Measurements from ENCODE around the gene APPBP2. TPM values are rescaled to one million over a fixed set of nuclear protein-coding genes. Genes with fewer than 3 reads are reported as not detected.

The APPBP2 gene
- polyA plus RNA-seq, 3 donors = 6.4 to 14.7 (median 10.4) TPM

DNA sequence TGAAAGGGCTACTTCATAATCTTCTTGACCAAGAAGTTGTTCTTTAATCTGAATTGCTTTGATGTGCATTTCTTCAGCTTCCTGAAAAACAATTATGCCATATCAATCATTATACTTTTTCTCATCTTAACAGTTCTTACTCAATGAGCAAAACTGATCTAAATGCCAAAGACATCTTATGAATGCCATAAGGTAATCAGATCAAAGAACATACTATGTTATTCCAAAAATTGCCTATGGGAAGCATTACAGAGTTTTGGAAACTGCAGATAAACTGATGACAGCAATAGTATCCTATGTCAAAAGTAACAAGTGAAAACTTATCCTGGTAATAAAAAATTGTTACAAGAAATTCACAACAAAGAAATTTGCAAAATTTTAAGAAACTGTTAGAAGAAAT, 74.1 kb downstream of the APPBP2 start:
- no peaks in the 10 kb centered on the region for H4K20me1 ChIP-seq (ENCODE audit: insufficient read depth, low read length)
- H3K79me2 ChIP-seq (ENCODE audit: insufficient read depth, low read length) = no peaks in the 10 kb centered on the region
- H2AFZ ChIP-seq (ENCODE audit: insufficient read depth, low read depth, low read length, poor library complexity, severe bottlenecking) = no peak overlapping the region
- TF ChIP-seq, protein P1, sequence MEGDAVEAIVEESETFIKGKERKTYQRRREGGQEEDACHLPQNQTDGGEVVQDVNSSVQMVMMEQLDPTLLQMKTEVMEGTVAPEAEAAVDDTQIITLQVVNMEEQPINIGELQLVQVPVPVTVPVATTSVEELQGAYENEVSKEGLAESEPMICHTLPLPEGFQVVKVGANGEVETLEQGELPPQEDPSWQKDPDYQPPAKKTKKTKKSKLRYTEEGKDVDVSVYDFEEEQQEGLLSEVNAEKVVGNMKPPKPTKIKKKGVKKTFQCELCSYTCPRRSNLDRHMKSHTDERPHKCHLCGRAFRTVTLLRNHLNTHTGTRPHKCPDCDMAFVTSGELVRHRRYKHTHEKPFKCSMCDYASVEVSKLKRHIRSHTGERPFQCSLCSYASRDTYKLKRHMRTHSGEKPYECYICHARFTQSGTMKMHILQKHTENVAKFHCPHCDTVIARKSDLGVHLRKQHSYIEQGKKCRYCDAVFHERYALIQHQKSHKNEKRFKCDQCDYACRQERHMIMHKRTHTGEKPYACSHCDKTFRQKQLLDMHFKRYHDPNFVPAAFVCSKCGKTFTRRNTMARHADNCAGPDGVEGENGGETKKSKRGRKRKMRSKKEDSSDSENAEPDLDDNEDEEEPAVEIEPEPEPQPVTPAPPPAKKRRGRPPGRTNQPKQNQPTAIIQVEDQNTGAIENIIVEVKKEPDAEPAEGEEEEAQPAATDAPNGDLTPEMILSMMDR (IDR thresholded peaks at IDR 0.05) = no peak
- no peaks in the 10 kb centered on the region for H3K4me1 Mint-ChIP-seq
- peaks cover 70 to 86% of the 10 kb centered on the region in 2 donors for H3K36me3 Mint-ChIP-seq
- peaks cover 63 to 97% of the 10 kb centered on the region in 2 donors for H3K36me3 ChIP-seq (replicated peaks in 1 of 2; ENCODE audit: control insufficient read depth in 1 of 2, insufficient read depth in 2 of 2, low read length in 2 of 2)
- H3K9me3 Mint-ChIP-seq = no peaks in the 10 kb centered on the region
- DNase-seq = no peak
- no peak overlapping the region for H3K4me3 Mint-ChIP-seq
- no peaks in the 10 kb centered on the region for H3K4me1 ChIP-seq (ENCODE audit: control insufficient read depth in 1 of 2, insufficient read depth in 2 of 2, low read length in 2 of 2)
- no peaks in the 10 kb centered on the region for H3K27me3 ChIP-seq (ENCODE audit: control insufficient read depth in 2 of 2, insufficient read depth in 2 of 2, low read length in 2 of 2)
- no peak overlapping the region for H3K4me3 ChIP-seq (replicated peaks in 1 of 3; ENCODE audit: low read depth in 2 of 3, low read length in 3 of 3)
- no peaks in the 10 kb centered on the region for H3K9me3 ChIP-seq (replicated peaks in 1 of 2; ENCODE audit: control insufficient read depth in 1 of 2, insufficient read depth in 1 of 2, low read length in 2 of 2)
- no peak overlapping the region for H3K27ac Mint-ChIP-seq
- no peak overlapping the region for H3K9ac ChIP-seq (ENCODE audit: insufficient read depth, low read length, poor library complexity, severe bottlenecking)
- H3K27ac ChIP-seq (ENCODE audit: low read depth in 1 of 2, low read length in 2 of 2) = no peak overlapping the region
- peaks cover 0 to 2% (median 0%) of the 10 kb centered on the region in 3 donors for H3K27me3 Mint-ChIP-seq (ENCODE audit: low read depth in 3 of 3)
- no peak overlapping the region for H3K4me2 ChIP-seq (replicated peaks; ENCODE audit: extremely low read depth, low read length, poor library complexity, severe bottlenecking)
- intact Hi-C loops (cut with micrococcal nuclease) = no loop called here

DNA sequence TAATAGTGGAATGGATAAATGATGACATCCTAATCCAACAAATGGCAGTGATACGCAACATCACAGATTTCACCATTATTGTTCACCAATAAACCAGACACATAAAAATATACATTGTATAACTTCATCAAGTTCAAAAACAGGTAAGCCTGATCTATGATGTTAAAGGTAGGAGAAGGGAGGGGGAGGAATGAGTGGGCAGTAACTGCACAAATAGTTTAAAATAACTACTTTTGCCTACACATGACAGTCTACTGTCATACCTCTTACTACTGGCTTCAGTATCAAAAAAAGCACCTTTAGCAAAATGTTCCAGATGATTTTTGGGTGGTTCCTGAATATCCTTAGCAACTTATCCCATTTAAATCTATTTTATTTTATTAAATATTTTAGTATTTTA, 75.0 kb downstream of the APPBP2 start:
- Histone ChIP-seq H3K27ac (ENCODE audit: low read depth in 1 of 2, low read length in 2 of 2) (no peak overlapping the region), H3K27me3 (ENCODE audit: control insufficient read depth in 2 of 2, insufficient read depth in 2 of 2, low read length in 2 of 2) (no peaks in the 10 kb centered on the region), H3K79me2 (ENCODE audit: insufficient read depth, low read length) (no peaks in the 10 kb centered on the region), H3K9ac (ENCODE audit: insufficient read depth, low read length, poor library complexity, severe bottlenecking) (no peak overlapping the region), H3K4me1 (ENCODE audit: control insufficient read depth in 1 of 2, insufficient read depth in 2 of 2, low read length in 2 of 2) (no peaks in the 10 kb centered on the region), H4K20me1 (ENCODE audit: insufficient read depth, low read length) (no peaks in the 10 kb centered on the region), H3K4me3 (replicated peaks in 1 of 3; ENCODE audit: low read depth in 2 of 3, low read length in 3 of 3) (no peak overlapping the region), H3K9me3 (replicated peaks in 1 of 2; ENCODE audit: control insufficient read depth in 1 of 2, insufficient read depth in 1 of 2, low read length in 2 of 2) (no peaks in the 10 kb centered on the region), H3K36me3 (replicated peaks in 1 of 2; ENCODE audit: control insufficient read depth in 1 of 2, insufficient read depth in 2 of 2, low read length in 2 of 2) (peaks cover 64 to 97% of the 10 kb centered on the region in 2 donors), H2AFZ (ENCODE audit: insufficient read depth, low read depth, low read length, poor library complexity, severe bottlenecking) (no peak overlapping the region), H3K4me2 (replicated peaks; ENCODE audit: extremely low read depth, low read length, poor library complexity, severe bottlenecking) (no peak overlapping the region)
- DNase-seq = no peak
- H3K4me3 Mint-ChIP-seq = no peak overlapping the region
- H3K27me3 Mint-ChIP-seq (ENCODE audit: low read depth in 3 of 3) = peaks cover 0 to 2% (median 0%) of the 10 kb centered on the region in 3 donors
- TF ChIP-seq, protein P1 (IDR thresholded peaks at IDR 0.05) = no peak
- H3K9me3 Mint-ChIP-seq = no peaks in the 10 kb centered on the region
- intact Hi-C loops (cut with micrococcal nuclease) = no loop called here
- peaks cover 2% of the 10 kb centered on the region for H3K4me1 Mint-ChIP-seq
- H3K36me3 Mint-ChIP-seq = peaks cover 69 to 80% of the 10 kb centered on the region in 2 donors
- H3K27ac Mint-ChIP-seq = no peak overlapping the region
- WGBS (ENCODE audit: insufficient coverage) = no CpG with 5 or more reads among the region's 1 CpG
